Measurements from ENCODE around the gene UBAP1.
A peak's percentile ranks its signal among the peaks of the same experiment; 100 is the strongest.
"Not testable (repeated sequence)": the region's sequence is repeated elsewhere in the genome, so short reads cannot be mapped to it uniquely, and the experiment has no call there.

The UBAP1 gene

DNA sequence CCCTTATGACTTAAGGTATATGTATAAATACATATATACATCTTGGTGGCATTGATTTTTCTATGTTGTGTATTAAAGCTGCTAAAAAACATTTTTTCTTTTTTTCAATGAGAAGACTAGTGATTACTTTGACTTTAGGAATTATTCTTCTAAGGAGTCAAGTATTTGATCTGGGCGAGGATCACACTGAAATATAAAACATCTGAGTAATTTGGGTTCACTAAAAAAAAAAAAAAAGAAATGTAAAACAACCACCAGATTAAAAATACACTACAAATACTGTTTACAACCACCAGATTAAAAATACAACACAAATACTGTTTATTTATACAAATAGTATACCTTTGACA, 9.0 kb downstream of the UBAP1 start:
- H3K36me3 Mint-ChIP-seq (ENCODE audit: low read depth): peaks cover 17% of the 10 kb centered on the region
- TF ChIP-seq, protein P1, sequence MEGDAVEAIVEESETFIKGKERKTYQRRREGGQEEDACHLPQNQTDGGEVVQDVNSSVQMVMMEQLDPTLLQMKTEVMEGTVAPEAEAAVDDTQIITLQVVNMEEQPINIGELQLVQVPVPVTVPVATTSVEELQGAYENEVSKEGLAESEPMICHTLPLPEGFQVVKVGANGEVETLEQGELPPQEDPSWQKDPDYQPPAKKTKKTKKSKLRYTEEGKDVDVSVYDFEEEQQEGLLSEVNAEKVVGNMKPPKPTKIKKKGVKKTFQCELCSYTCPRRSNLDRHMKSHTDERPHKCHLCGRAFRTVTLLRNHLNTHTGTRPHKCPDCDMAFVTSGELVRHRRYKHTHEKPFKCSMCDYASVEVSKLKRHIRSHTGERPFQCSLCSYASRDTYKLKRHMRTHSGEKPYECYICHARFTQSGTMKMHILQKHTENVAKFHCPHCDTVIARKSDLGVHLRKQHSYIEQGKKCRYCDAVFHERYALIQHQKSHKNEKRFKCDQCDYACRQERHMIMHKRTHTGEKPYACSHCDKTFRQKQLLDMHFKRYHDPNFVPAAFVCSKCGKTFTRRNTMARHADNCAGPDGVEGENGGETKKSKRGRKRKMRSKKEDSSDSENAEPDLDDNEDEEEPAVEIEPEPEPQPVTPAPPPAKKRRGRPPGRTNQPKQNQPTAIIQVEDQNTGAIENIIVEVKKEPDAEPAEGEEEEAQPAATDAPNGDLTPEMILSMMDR (IDR thresholded peaks at IDR 0.05; ENCODE audit: unreplicated experiment in 3 of 3): no peak
- no peak overlapping the region for H3K4me3 Mint-ChIP-seq
- H3K27ac Mint-ChIP-seq: no peak overlapping the region
- H3K4me1 Mint-ChIP-seq: peaks cover 18% of the 10 kb centered on the region
- H3K27me3 Mint-ChIP-seq (ENCODE audit: low read depth): no peaks in the 10 kb centered on the region
- no peaks in the 10 kb centered on the region for H3K9me3 Mint-ChIP-seq

DNA sequence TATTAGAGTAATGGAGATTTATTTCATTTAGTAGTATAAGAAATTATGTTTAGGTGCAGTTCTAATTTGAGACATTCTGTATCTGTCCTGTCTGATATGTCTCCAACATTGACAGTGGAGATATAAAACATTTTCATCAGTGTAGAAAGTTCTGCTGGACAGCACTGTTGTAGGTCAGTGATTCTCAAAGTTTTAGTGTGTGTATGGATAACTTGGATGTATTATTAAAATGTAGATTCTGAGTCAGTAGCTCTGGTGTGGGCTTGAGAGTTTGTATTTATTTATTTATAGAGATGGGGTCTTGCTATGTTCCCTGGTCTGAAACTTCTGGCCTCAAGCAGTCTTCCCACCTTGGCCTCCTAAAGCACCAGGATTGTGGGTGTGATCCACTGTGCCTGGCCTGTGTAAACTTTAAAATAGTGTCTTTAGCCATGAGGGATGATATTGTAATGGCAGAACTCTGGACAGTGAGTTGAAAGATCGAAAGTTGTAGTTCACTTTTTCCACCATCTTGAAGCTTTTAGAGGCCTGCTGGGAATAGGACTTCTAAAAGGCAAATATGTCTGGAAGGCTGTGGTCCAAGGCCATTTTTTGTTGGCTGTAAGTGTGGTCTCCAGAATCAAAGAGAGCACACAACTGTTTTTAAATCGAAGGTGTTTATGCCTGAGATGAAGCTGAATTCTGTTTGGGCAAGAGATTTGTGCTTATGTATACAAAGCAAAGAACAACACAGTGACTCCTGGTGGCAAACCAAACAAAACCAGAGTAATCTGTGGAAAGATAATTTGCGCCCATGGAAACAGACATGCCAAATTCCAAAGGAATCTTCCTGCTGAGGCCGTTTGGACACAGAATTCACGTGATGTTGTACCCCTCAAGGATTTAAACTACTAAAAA, 12.4 kb downstream of the UBAP1 start:
- peak overlapping the region; percentile 30 to 76 (median 67) for H3K27ac Mint-ChIP-seq
- H3K9me3 Mint-ChIP-seq: peaks cover 2% of the 10 kb centered on the region
- TF ChIP-seq, protein P1 (IDR thresholded peaks at IDR 0.05; ENCODE audit: unreplicated experiment in 3 of 3): peak; percentile 20 to 27 (median 25)

DNA sequence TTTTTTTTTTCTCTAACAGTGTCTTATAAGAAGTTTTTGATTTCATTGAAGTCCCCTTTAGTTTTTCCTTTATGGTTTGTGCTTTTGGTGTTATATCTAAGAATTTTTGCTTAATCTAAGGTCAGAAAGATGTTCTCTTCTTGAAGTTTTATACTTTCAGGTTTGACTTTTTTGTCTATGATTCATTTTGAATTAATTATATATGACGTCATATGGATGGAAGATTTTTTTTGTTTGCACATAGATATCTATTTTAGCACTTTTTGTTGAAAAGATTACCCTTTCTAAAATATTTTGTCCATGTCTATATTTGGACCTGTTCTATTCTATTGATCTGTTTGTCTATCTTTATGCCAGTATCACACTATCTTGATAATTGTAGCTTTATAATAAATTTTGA, 16.3 kb downstream of the UBAP1 start:
- H3K4me1 Mint-ChIP-seq: peaks cover 8% of the 10 kb centered on the region
- H3K4me3 Mint-ChIP-seq: no peak overlapping the region
- peaks cover 32% of the 10 kb centered on the region for H3K36me3 Mint-ChIP-seq (ENCODE audit: low read depth)
- peaks cover 5% of the 10 kb centered on the region for H3K27me3 Mint-ChIP-seq (ENCODE audit: low read depth)
- peaks cover 2% of the 10 kb centered on the region for H3K9me3 Mint-ChIP-seq
- no peak overlapping the region for H3K27ac Mint-ChIP-seq
- TF ChIP-seq, protein P1 (IDR thresholded peaks at IDR 0.05; ENCODE audit: unreplicated experiment in 3 of 3): no peak

More for the DNA sequence above, 12.4 kb downstream of the UBAP1 start:
- Mint-ChIP-seq H3K36me3 (ENCODE audit: low read depth) (peaks cover 14% of the 10 kb centered on the region), H3K27me3 (ENCODE audit: low read depth) (no peaks in the 10 kb centered on the region), H3K4me3 (no peak overlapping the region), H3K4me1 (peaks cover 18% of the 10 kb centered on the region)

DNA sequence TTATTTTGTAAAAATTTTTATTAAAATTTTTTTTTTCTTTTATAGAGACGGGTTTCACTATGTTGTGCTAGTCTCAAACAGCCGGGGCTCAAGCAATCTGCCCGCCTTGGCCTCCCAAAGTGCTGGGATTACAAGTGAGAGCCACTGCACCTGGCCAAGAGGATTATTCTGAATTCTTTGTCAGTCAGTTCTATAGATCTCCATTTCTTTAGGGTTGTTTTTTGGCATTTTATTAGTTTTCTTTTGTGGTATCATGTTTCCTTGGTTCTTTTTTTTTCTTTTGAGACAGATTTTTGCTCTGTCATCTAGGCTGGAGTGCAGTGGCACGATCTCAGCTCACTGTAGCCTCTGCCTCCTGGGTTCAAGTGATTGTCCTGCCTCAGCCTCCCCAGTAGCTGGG, 18.4 kb downstream of the UBAP1 start:
- H3K9me3 Mint-ChIP-seq; H3K27me3 Mint-ChIP-seq (ENCODE audit: low read depth); H3K4me1 Mint-ChIP-seq; H3K4me3 Mint-ChIP-seq; H3K27ac Mint-ChIP-seq: not testable (repeated sequence)
- H3K36me3 Mint-ChIP-seq (ENCODE audit: low read depth): peaks cover 38% of the 10 kb centered on the region

DNA sequence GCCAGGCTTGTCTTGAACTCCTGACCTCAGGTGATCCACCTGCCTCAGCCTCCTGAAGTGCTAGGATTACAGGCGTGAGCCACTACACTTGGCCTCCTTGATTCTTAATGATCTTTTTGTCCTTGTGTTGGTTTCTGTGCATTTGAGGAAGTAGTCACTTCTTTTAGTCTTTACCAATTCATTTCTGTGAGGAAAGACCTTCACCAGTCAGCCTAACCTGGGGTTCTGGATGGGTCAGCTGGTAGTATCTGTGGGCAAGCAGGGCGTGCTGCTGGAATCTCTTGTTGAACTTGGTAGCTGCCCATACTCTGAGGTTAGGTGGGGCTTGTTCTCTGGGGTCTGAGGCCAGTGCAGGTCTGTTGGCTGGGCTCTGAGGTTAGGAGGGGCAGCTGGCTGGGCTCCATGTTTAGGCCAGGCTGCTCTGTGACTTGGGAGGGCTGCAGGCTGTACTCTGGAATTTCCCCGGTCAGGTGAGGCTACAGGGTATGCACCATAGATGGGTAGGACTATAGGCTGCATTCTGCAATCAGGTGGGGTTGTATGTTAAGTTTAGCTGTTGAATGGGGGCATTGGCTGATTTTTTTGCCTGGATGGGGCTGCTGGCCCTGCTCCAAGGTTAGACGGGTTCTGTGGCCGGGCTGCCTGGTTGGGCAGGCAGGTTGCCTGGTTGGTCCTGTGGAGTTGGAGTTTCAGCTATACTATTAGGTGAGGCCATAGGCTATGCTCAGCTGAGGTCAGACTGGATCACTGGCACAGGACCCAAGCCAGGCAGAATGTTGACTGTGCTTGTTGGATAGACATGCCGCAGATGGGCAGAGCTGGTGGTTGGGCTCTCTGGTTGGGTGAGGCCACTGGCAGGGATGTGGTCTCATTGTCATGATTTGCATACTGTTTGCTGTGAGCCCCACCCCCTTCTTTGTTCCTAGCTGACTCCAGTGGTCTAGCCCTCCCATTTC, 19.2 kb downstream of the UBAP1 start:
- TF ChIP-seq, protein P1 (IDR thresholded peaks at IDR 0.05; ENCODE audit: unreplicated experiment in 3 of 3): no peak
- peaks cover 38% of the 10 kb centered on the region for H3K36me3 Mint-ChIP-seq (ENCODE audit: low read depth)
- no peak overlapping the region for H3K27ac Mint-ChIP-seq
- no peak overlapping the region for H3K4me3 Mint-ChIP-seq
- peaks cover 5% of the 10 kb centered on the region for H3K27me3 Mint-ChIP-seq (ENCODE audit: low read depth)
- H3K9me3 Mint-ChIP-seq: peaks cover 2% of the 10 kb centered on the region
- H3K4me1 Mint-ChIP-seq: peaks cover under 1% of the 10 kb centered on the region

DNA sequence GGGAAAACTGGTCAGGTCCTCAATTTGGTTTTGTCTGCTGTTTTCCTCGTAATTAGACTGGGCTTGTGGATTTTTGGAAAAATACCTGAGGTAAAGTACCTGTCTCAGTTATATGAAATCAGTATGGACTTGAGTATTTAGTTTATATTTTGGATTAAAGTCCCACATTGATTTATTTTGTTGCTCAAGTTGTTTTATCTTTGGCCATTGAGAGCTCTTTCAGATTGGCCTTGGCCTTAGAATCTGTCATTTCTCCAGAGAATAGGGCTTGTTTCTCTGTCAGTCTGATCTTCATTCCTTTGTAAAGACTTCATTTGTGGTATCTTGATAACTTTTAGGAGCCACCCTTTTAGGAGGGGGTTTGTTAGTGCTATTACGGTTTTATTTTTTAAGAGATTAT, 21.2 kb downstream of the UBAP1 start:
- H3K36me3 Mint-ChIP-seq (ENCODE audit: low read depth): peaks cover 34% of the 10 kb centered on the region
- H3K27ac Mint-ChIP-seq: no peak overlapping the region
- no peak overlapping the region for H3K4me3 Mint-ChIP-seq
- TF ChIP-seq, protein P1 (IDR thresholded peaks at IDR 0.05; ENCODE audit: unreplicated experiment in 3 of 3): no peak
- peaks cover under 1% of the 10 kb centered on the region for H3K9me3 Mint-ChIP-seq
- H3K27me3 Mint-ChIP-seq (ENCODE audit: low read depth): peaks cover 5% of the 10 kb centered on the region
- H3K4me1 Mint-ChIP-seq: peaks cover 6% of the 10 kb centered on the region

All from nephron (organoid).